Measurements from ENCODE around the gene NTHL1.

GRCh38 chr16:2033057-2033908, 14.4 kb downstream of the NTHL1 start:
- no peak for TF ChIP-seq CTCF (IDR thresholded peaks at IDR 0.05; ENCODE audit: insufficient read depth, low read depth, low read length)
- no peak for TF ChIP-seq EZH2 (IDR thresholded peaks at IDR 0.05; ENCODE audit: insufficient read depth, low read length)

All from astrocyte (in vitro differentiated cells and primary cell).